Loucy (cell line): Measurements from ENCODE around the gene GBA2.

Experiments used
- CTCF ChIP-seq: fragments of 200-600 bp; sonication (generic); conservative IDR thresholded peaks from 2 replicates; pipeline ENCODE4 v1.5.1; 2014; ENCODE audit warnings: mild to moderate bottlenecking, antibody characterized with exemption, low read length
- EZH2phosphoT487 ChIP-seq: fragments of 200-600 bp; IDR thresholded peaks from 2 replicates; pipeline ENCODE4 v1.6.1; 2018; ENCODE audit warnings: antibody characterized with exemption, mild to moderate bottlenecking, moderate library complexity, borderline replicate concordance

GRCh38 chr9:35705836-35706430 lies 43.1 kb downstream of the GBA2 start:
- TF ChIP-seq CTCF (no peak), EZH2phosphoT487 (no peak)
